Activated CD4-positive, CD25-positive, alpha-beta regulatory T cell treated with anti-CD3 and anti-CD28 coated beads, Interleukin-2, amount 50 U/mL, for 24 hours (primary cell): Measurements from ENCODE around the gene SRR.

Experiments
- ATAC-seq, 2 donors: fragments of 150-1000 bp; cut with Tn5 transposase; one replicate each; pipeline ENCODE4 v1.10.0; 2021; ENCODE audit warnings: mild to moderate bottlenecking in 1 of 2, moderate library complexity in 1 of 2

SRR gene

GRCh38 chr17:2372681-2373080, 68.9 kb downstream of the SRR start:
- ATAC-seq, result no peak

GRCh38 chr17:2373179-2373578, 69.4 kb downstream of the SRR start:
- ATAC-seq, result no peak
